H1 (cell line): Measurements from ENCODE around the gene PRKN. TPM values are rescaled to one million over a fixed set of nuclear protein-coding genes. Genes with fewer than 3 reads are reported as not detected.

Source experiments
- CTCF ChIA-PET: fragments of 300-600 bp; sonication (Branson Sonifier 250); formaldehyde crosslinking; loops from one replicate; lab custom pipeline; 2021; ENCODE audit not compliant: partially characterized antibody; lab: Charles Lee
- POLR2A ChIA-PET: fragments of 300-600 bp; sonication (Branson Sonifier 250); formaldehyde crosslinking; loops from one replicate; lab custom pipeline; 2021; ENCODE audit warnings: inconsistent platforms; ENCODE audit not compliant: partially characterized antibody; lab: Charles Lee
- DNase-seq, 2 experiments: peaks; one replicate each; pipeline versions ENCODE4 v3.0.0 to v3.0.0-alpha.2; 2010 to 2022; ENCODE audit warnings: low spot score in 2 of 2, low read depth in 1 of 2, mixed read lengths in 1 of 2
- FAIRE-seq: peaks from 2 replicates; lab custom pipeline; 2011; peaks lifted over from hg19 to GRCh38; lab: Jason Lieb, UNC
- H2AFZ ChIP-seq: 2 replicates; pipeline ENCODE4 v1.8.1; 2012; ENCODE audit warnings: low read length, inconsistent platforms
- H2AK5ac ChIP-seq: 2 replicates; pipeline ENCODE4 v1.6.1; 2013; ENCODE audit warnings: low read depth, low read length
- H2BK120ac ChIP-seq: replicated peaks from 2 replicates; pipeline ENCODE3; 2013; ENCODE audit warnings: low read depth, low read length, inconsistent platforms
- H2BK12ac ChIP-seq: 2 replicates; pipeline ENCODE4 v1.6.1; 2013; ENCODE audit warnings: low read depth, low read length
- H2BK15ac ChIP-seq: 2 replicates; pipeline ENCODE4 v1.6.1; 2013; ENCODE audit warnings: low read length
- H2BK20ac ChIP-seq: 2 replicates; pipeline ENCODE4 v1.6.1; 2013; ENCODE audit warnings: low read length
- H2BK5ac ChIP-seq: 2 replicates; pipeline ENCODE4 v1.6.1; 2013; ENCODE audit warnings: low read depth, low read length
- H3K14ac ChIP-seq: 2 replicates; pipeline ENCODE4 v1.6.1; 2013; ENCODE audit warnings: inconsistent platforms; ENCODE audit not compliant: insufficient read length
- H3K18ac ChIP-seq: 2 replicates; pipeline ENCODE4 v1.6.1; 2013; ENCODE audit warnings: low read length; ENCODE audit errors: extremely low read depth
- H3K23ac ChIP-seq: 2 replicates; pipeline ENCODE4 v1.6.1; 2013; ENCODE audit warnings: inconsistent platforms; ENCODE audit not compliant: insufficient read length
- H3K23me2 ChIP-seq: 2 replicates; pipeline ENCODE4 v1.6.1; 2013; ENCODE audit warnings: low read depth, low read length
- H3K27ac ChIP-seq: 2 replicates; pipeline ENCODE4 v1.6.1; 2011; ENCODE audit warnings: low read depth, low read length, inconsistent platforms
- H3K27me3 ChIP-seq, 4 experiments: replicated peaks in 1 of 4; 1 replicate in 1 of 4; 2 replicates in 3 of 4; pipeline versions ENCODE4 v1.6.1 to v1.8.1; 2011 to 2013; ENCODE audit warnings: low read length in 3 of 4, mild to moderate bottlenecking in 3 of 4, inconsistent platforms in 2 of 4, mixed read lengths in 2 of 4, moderate library complexity in 1 of 4; ENCODE audit not compliant: control insufficient read depth in 3 of 4, insufficient read depth in 3 of 4; ENCODE audit errors: extremely low read depth in 1 of 4
- H3K36me3 ChIP-seq, 4 experiments: 2 replicates each; pipeline versions ENCODE4 v1.6.1 to v1.8.1; 2011 to 2013; ENCODE audit warnings: mild to moderate bottlenecking in 4 of 4, low read length in 3 of 4, moderate library complexity in 2 of 4, control low read depth in 1 of 4, inconsistent platforms in 1 of 4; ENCODE audit not compliant: insufficient read depth in 4 of 4, control insufficient read depth in 2 of 4
- H3K4ac ChIP-seq: replicated peaks from 2 replicates; pipeline ENCODE3; 2013; ENCODE audit warnings: low read length, low read depth, mixed read lengths, inconsistent platforms; ENCODE audit not compliant: insufficient read length
- H3K4me1 ChIP-seq, 4 experiments: replicated peaks in 1 of 4; 1 replicate in 1 of 4; 2 replicates in 3 of 4; pipeline versions ENCODE4 v1.6.1 to v1.8.1; 2011 to 2013; ENCODE audit warnings: low read length in 3 of 4, inconsistent platforms in 2 of 4, mixed read lengths in 1 of 4; ENCODE audit not compliant: insufficient read depth in 4 of 4, control insufficient read depth in 3 of 4
- H3K4me2 ChIP-seq, 2 experiments: 2 replicates each; pipeline versions ENCODE4 v1.6.1 to v1.8.1; 2011 to 2013; ENCODE audit warnings: low read depth in 2 of 2, low read length in 2 of 2, control low read depth in 1 of 2, inconsistent platforms in 1 of 2, mild to moderate bottlenecking in 1 of 2; ENCODE audit not compliant: insufficient read depth in 1 of 2
- H3K4me3 ChIP-seq, 4 experiments: fragments of 200-600, 300-600 bp in 1 of 4; sonication (generic), shearing (Covaris generic), sonication (Bioruptor Twin) in 1 of 4; 2 replicates each; pipeline versions ENCODE4 v1.5.1 to v1.8.1; 2011 to 2016; ENCODE audit warnings: low read length in 4 of 4, low read depth in 3 of 4, control low read depth in 2 of 4, inconsistent platforms in 2 of 4, mild to moderate bottlenecking in 2 of 4, mixed read lengths in 1 of 4, moderate library complexity in 1 of 4; ENCODE audit not compliant: insufficient read depth in 2 of 4; ENCODE audit errors: extremely low read depth in 1 of 4
- H3K56ac ChIP-seq: replicated peaks from 2 replicates; pipeline ENCODE3; 2013; ENCODE audit warnings: low read depth, mild to moderate bottlenecking, mixed read lengths, low read length, inconsistent platforms; ENCODE audit not compliant: insufficient read length
- H3K79me1 ChIP-seq: 2 replicates; pipeline ENCODE4 v1.6.1; 2013; ENCODE audit warnings: low read depth, low read length, control low read depth
- H3K79me2 ChIP-seq, 2 experiments: 2 replicates each; pipeline versions ENCODE4 v1.6.1 to v1.8.1; 2012 to 2013; ENCODE audit warnings: low read length in 2 of 2, mild to moderate bottlenecking in 2 of 2, inconsistent platforms in 1 of 2; ENCODE audit not compliant: insufficient read depth in 2 of 2, control insufficient read depth in 1 of 2
- H3K9ac ChIP-seq, 4 experiments: replicated peaks in 1 of 4; 1 replicate in 1 of 4; 2 replicates in 3 of 4; pipeline versions ENCODE4 v1.6.1 to v1.8.1; 2011 to 2013; ENCODE audit warnings: low read depth in 3 of 4, low read length in 3 of 4, control low read depth in 2 of 4, mild to moderate bottlenecking in 2 of 4, moderate library complexity in 2 of 4, inconsistent platforms in 1 of 4; ENCODE audit errors: extremely low read depth in 1 of 4
- H3K9me3 ChIP-seq, 2 experiments: 2 replicates each; pipeline versions ENCODE4 v1.6.1 to v1.8.1; 2012 to 2013; ENCODE audit warnings: mild to moderate bottlenecking in 2 of 2, moderate library complexity in 2 of 2, control low read depth in 1 of 2, inconsistent platforms in 1 of 2, low read depth in 1 of 2, low read length in 1 of 2, mixed read lengths in 1 of 2; ENCODE audit not compliant: insufficient read depth in 2 of 2
- H4K20me1 ChIP-seq, 2 experiments: replicated peaks in 1 of 2; 2 replicates each; pipeline versions ENCODE3 to v1.8.1; 2011 to 2013; ENCODE audit warnings: inconsistent platforms in 2 of 2, low read length in 2 of 2, mild to moderate bottlenecking in 1 of 2; ENCODE audit not compliant: insufficient read depth in 2 of 2, control insufficient read depth in 1 of 2
- H4K5ac ChIP-seq: 2 replicates; pipeline ENCODE4 v1.6.1; 2013; ENCODE audit warnings: low read length, low read depth, mixed read lengths, inconsistent platforms; ENCODE audit not compliant: insufficient read length
- H4K8ac ChIP-seq: 2 replicates; pipeline ENCODE4 v1.8.0; 2013; ENCODE audit warnings: mild to moderate bottlenecking, moderate library complexity, low read length, inconsistent platforms; ENCODE audit not compliant: insufficient read depth; ENCODE audit errors: extremely low read depth
- H4K91ac ChIP-seq: replicated peaks from 2 replicates; pipeline ENCODE3; 2013; ENCODE audit warnings: low read length, mixed read lengths, inconsistent platforms; ENCODE audit not compliant: insufficient read length
- ASH2L ChIP-seq: fragments of 200-600, 300-600 bp; sonication (generic); IDR thresholded peaks from one replicate; pipeline ENCODE4 v1.7.1; 2017; ENCODE audit warnings: low read length
- BACH1 ChIP-seq: IDR thresholded peaks from 2 replicates; pipeline ENCODE4 v1.6.1; 2012; ENCODE audit warnings: low read length, improper control_type of control experiment
- BRCA1 ChIP-seq: IDR thresholded peaks from 2 replicates; pipeline ENCODE4 v1.6.1; 2012; ENCODE audit warnings: low read depth, low read length, improper control_type of control experiment
- CBX5 ChIP-seq: fragments of 300-800, 300-1000 bp; sonication (generic); IDR thresholded peaks from 2 replicates; pipeline ENCODE4 v1.7.1; 2016; ENCODE audit warnings: antibody characterized with exemption, low read length, low read depth
- CEBPB ChIP-seq: IDR thresholded peaks from 2 replicates; pipeline ENCODE4 v1.6.1; 2012; ENCODE audit warnings: low read depth, low read length
- HDAC6 ChIP-seq: IDR thresholded peaks from one replicate; pipeline ENCODE4 v1.7.1; 2012; ENCODE audit warnings: low read depth, mild to moderate bottlenecking, inconsistent platforms, low read length, moderate library complexity
- NANOG ChIP-seq: IDR thresholded peaks from 2 replicates; pipeline ENCODE4 v1.6.1; 2011; ENCODE audit warnings: low read length, low read depth, mild to moderate bottlenecking, inconsistent platforms; ENCODE audit not compliant: insufficient read depth, poor library complexity, severe bottlenecking
- NRF1 ChIP-seq: IDR thresholded peaks from 2 replicates; pipeline ENCODE4 v1.6.1; 2011; ENCODE audit warnings: mild to moderate bottlenecking, low read depth, low read length, improper control_type of control experiment
- RBBP5 ChIP-seq: IDR thresholded peaks from 2 replicates; pipeline ENCODE4 v1.7.1; 2012; ENCODE audit warnings: low read depth, mild to moderate bottlenecking, inconsistent platforms, low read length, moderate library complexity, borderline replicate concordance
- SIX5 ChIP-seq: IDR thresholded peaks from 2 replicates; pipeline ENCODE4 v1.6.1; 2011; ENCODE audit warnings: mild to moderate bottlenecking, low read depth, low read length
- SP4 ChIP-seq: IDR thresholded peaks from 2 replicates; pipeline ENCODE4 v1.6.1; 2012; ENCODE audit warnings: low read length, inconsistent platforms
- TAF1 ChIP-seq: IDR thresholded peaks from 2 replicates; pipeline ENCODE4 v1.6.1; 2011; ENCODE audit warnings: mild to moderate bottlenecking, low read depth, low read length
- TCF12 ChIP-seq: IDR thresholded peaks from 2 replicates; pipeline ENCODE4 v1.6.1; 2011; ENCODE audit warnings: low read depth, mild to moderate bottlenecking, low read length
- YY1 ChIP-seq: IDR thresholded peaks from 2 replicates; pipeline ENCODE4 v1.6.1; 2011; ENCODE audit warnings: low read depth, mild to moderate bottlenecking, low read length
- WGBS, 2 experiments: shearing (Covaris generic) in 1 of 2; methylation state at CpG; one replicate each; pipeline versions ENCODE4 v1.1.6 to v1.1.7; 2013 to 2015; ENCODE audit warnings: low lambda C conversion rate in 2 of 2, mixed read lengths in 2 of 2, inconsistent platforms in 1 of 2, low coverage in 1 of 2, missing lambda C conversion rate in 1 of 2; ENCODE audit not compliant: insufficient replicate concordance in 2 of 2, insufficient coverage in 1 of 2, insufficient read length in 1 of 2; ENCODE audit errors: extremely low coverage in 1 of 2, missing lambda C conversion rate in 1 of 2; 5-methylcytosine and 5-hydroxymethylcytosine counted together
- polyA plus RNA-seq, 7 experiments: library from polyadenylated mRNA; depleted of rRNA in 3 of 7; stranded (reverse) in 5 of 7; unstranded in 2 of 7; fragments of >200 nt in 5 of 7; fragments of 200-250 nt in 2 of 7; gene quantifications; 1 replicate in 5 of 7; 2 replicates in 1 of 7; 4 replicates in 1 of 7; pipeline versions ENCODE4 v1.2.1 to v1.2.3, GENCODE V29; 2011 to 2013; ENCODE audit warnings: missing spikeins in 2 of 7, mixed read lengths in 2 of 7
- total RNA-seq: library from RNA; stranded (reverse); fragmentation: NEBNext Ultra II Directional; extraction: Animal tissue kit (Norgen Biotek cat#: 25700); gene quantifications from 2 replicates; pipeline ENCODE4 v1.2.1, GENCODE V29; 2021
- TF ChIP-seq, protein P1 (sequence below): IDR thresholded peaks from 2 replicates; pipeline ENCODE4 v1.6.1; 2011; ENCODE audit warnings: low read depth, mild to moderate bottlenecking, low read length; ENCODE audit not compliant: insufficient read depth
- TF ChIP-seq, protein P2 (sequence below): IDR thresholded peaks from 2 replicates; pipeline ENCODE4 v1.6.1; 2012; ENCODE audit warnings: inconsistent platforms

The PRKN gene
- total and polyA plus RNA-seq, 2 of the 8 experiments (the other 6 are each of a cell fraction or from before 2014, with no cell fraction given): 0.13 to 0.29 TPM

DNA sequence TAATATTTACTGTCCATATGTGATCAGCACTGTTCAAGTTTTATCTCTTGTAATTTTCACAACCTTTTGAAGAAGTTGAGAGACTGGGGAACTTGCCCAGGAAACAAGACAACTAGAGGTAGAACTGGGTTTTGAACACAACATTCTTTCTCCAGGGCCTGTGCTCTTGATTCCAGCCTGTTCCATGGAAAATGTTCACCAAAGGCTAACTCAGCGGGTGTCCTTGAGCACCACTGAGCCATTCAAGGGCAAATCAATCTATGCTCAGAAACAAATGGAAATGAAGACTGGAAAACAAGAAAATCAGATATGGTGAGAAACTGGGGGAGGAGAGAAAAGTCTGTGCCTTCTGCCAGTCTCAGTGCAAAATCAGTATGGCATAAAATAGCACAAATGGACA lies 771.5 kb downstream of the PRKN start:
- Histone ChIP-seq H2AFZ (no peak overlapping the region), H3K56ac (no peak overlapping the region), H2BK15ac (no peak overlapping the region), H4K20me1 (no peaks in the 10 kb centered on the region), H2BK12ac (no peak overlapping the region), H3K4ac (no peak overlapping the region), H3K79me1 (no peaks in the 10 kb centered on the region), H3K9ac (no peak overlapping the region), H2BK20ac (no peak overlapping the region), H2BK5ac (no peak overlapping the region), H3K36me3 (no peaks in the 10 kb centered on the region), H3K79me2 (no peaks in the 10 kb centered on the region), H3K23ac (no peak overlapping the region), H4K91ac (no peak overlapping the region), H3K18ac (no peak overlapping the region), H4K8ac (no peak overlapping the region), H2BK120ac (no peak overlapping the region), H3K9me3 (no peaks in the 10 kb centered on the region), H3K27ac (no peak overlapping the region), H3K14ac (no peak overlapping the region), H4K5ac (no peak overlapping the region), H3K23me2 (no peaks in the 10 kb centered on the region), H3K4me2 (no peak overlapping the region), H3K4me1 (peaks cover 0 to 3% (median 0%) of the 10 kb centered on the region in 4 experiments; a peak in 1 of 7 replicates), H2AK5ac (no peak overlapping the region)
- CTCF ChIA-PET: no interaction called here
- FAIRE-seq (peak; percentile 42), DNase-seq (no peak)
- WGBS, 2 experiments: 76% methylated on average over 1 of the region's 1 CpG; no CpG with 5 or more reads in 1 of the 2 experiments
- POLR2A ChIA-PET: no interaction called here
- TF ChIP-seq TCF12: no peak
- no peak for TF ChIP-seq NANOG
- no peak for TF ChIP-seq RBBP5
- no peak for TF ChIP-seq SIX5
- no peak for TF ChIP-seq SP4
- TF ChIP-seq CEBPB: no peak
- no peak for TF ChIP-seq BACH1
- TF ChIP-seq, protein P1, sequence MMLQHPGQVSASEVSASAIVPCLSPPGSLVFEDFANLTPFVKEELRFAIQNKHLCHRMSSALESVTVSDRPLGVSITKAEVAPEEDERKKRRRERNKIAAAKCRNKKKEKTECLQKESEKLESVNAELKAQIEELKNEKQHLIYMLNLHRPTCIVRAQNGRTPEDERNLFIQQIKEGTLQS: no peak
- TF ChIP-seq, protein P2, sequence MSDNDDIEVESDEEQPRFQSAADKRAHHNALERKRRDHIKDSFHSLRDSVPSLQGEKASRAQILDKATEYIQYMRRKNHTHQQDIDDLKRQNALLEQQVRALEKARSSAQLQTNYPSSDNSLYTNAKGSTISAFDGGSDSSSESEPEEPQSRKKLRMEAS: no peak
- TF ChIP-seq YY1: no peak
- no peak for TF ChIP-seq NRF1
- TF ChIP-seq BRCA1: no peak
- no peak for TF ChIP-seq TAF1
- no peak for TF ChIP-seq HDAC6
- no peak for TF ChIP-seq CBX5
- TF ChIP-seq ASH2L: no peak
- TF ChIP-seq, all 59 proteins: peak for 0
- H3K27me3 ChIP-seq: no peaks in the 10 kb centered on the region
- H3K4me3 ChIP-seq: no peak overlapping the region
